ENCODE data around the gene YIF1B.
A peak's percentile ranks its signal among the peaks of the same experiment; 100 is the strongest.
"Not testable (repeated sequence)": the region's sequence is repeated elsewhere in the genome, so short reads cannot be mapped to it uniquely, and the experiment has no call there.

Gene YIF1B

GRCh38 chr19:38266981-38267597, 48.7 kb downstream of the YIF1B start:
- H3K27ac ChIP-seq = peak overlapping the region; percentile 52 to 91
- peak overlapping the region; percentile 48 for H3K4me3 ChIP-seq
- TF ChIP-seq CTCF (IDR thresholded peaks at IDR 0.05) = no peak
- no peak for DNase-seq (ENCODE audit: low spot score)

GRCh38 chr19:38265921-38266429, 49.8 kb downstream of the YIF1B start:
- TF ChIP-seq CTCF (IDR thresholded peaks at IDR 0.05) = no peak
- Histone ChIP-seq H3K4me3 (peak overlapping the region; percentile 75), H3K27ac (peak overlapping the region; percentile 90 to 91)
- DNase-seq (ENCODE audit: low spot score) = no peak

GRCh38 chr19:38265213-38265861, 50.4 kb downstream of the YIF1B start:
- peak overlapping the region; percentile 75 for H3K4me3 ChIP-seq
- H3K27ac ChIP-seq = peak overlapping the region; percentile 90 to 91
- no peak for TF ChIP-seq CTCF (IDR thresholded peaks at IDR 0.05)
- DNase-seq (ENCODE audit: low spot score) = no peak

GRCh38 chr19:38264486-38265212, 51.1 kb downstream of the YIF1B start, which contains the start of gene SPINT2:
SPINT2 (plus strand) TSS chr19:38264573; CDS start chr19:38264893, 320 bp downstream.
- peak within 1 kb of the TSS; percentile 75 for H3K4me3 ChIP-seq
- H3K27ac ChIP-seq = peak within 1 kb of the TSS; percentile 90 to 91
- no peak for TF ChIP-seq CTCF (IDR thresholded peaks at IDR 0.05)
- no peak for DNase-seq (ENCODE audit: low spot score)

GRCh38 chr19:38263689-38264485, 51.9 kb downstream of the YIF1B start:
- Histone ChIP-seq H3K27ac (peak overlapping the region; percentile 90 to 91), H3K4me3 (peak overlapping the region; percentile 75)
- DNase-seq (ENCODE audit: low spot score) = peak; percentile 85
- TF ChIP-seq CTCF (IDR thresholded peaks at IDR 0.05) = no peak

GRCh38 chr19:38262585-38263268, 53.0 kb downstream of the YIF1B start:
- no peak overlapping the region for H3K27ac ChIP-seq
- no peak overlapping the region for H3K4me3 ChIP-seq
- no peak for TF ChIP-seq CTCF (IDR thresholded peaks at IDR 0.05)
- no peak for DNase-seq (ENCODE audit: low spot score)

GRCh38 chr19:38261942-38262341, 53.8 kb downstream of the YIF1B start:
- not testable (repeated sequence) for DNase-seq (ENCODE audit: low spot score); H3K27ac ChIP-seq; H3K4me3 ChIP-seq
